NCI-H1092 treated with DMSO at 0.1 percent for 48 hours (cell line): Measurements from ENCODE around the gene CDX2.
A peak's percentile ranks its signal among the peaks of the same experiment; 100 is the strongest.
"Not testable (repeated sequence)": the region's sequence is repeated elsewhere in the genome, so short reads cannot be mapped to it uniquely, and the experiment has no call there.

Source experiments
- DNase-seq: peaks from one replicate; lab custom pipeline; 2025; lab: John Stamatoyannopoulos, UW

The CDX2 gene

GRCh38 chr13:27964741-27965323 lies 4.3 kb downstream of the CDX2 start:
- no peak for DNase-seq

- DNase-seq: not testable (repeated sequence)
Measured at GRCh38 chr13:27964206-27964605, 4.9 kb downstream of the CDX2 start.

- no peak for DNase-seq
Measured at GRCh38 chr13:27963491-27963890, 5.6 kb downstream of the CDX2 start.

- DNase-seq: no peak
Measured at GRCh38 chr13:27962982-27963381, 6.1 kb downstream of the CDX2 start.

- DNase-seq: no peak
Measured at GRCh38 chr13:27962128-27962841, 6.8 kb downstream of the CDX2 start.

- DNase-seq: no peak
Measured at GRCh38 chr13:27961227-27962085, 7.7 kb downstream of the CDX2 start.

GRCh38 chr13:27960362-27961226 lies 8.5 kb downstream of the CDX2 start:
- DNase-seq: peak; percentile 72

GRCh38 chr13:27959976-27960361 lies 9.1 kb downstream of the CDX2 start:
- no peak for DNase-seq

GRCh38 chr13:27956576-27957300 lies 12.4 kb downstream of the CDX2 start:
- no peak for DNase-seq

- no peak for DNase-seq
Measured at GRCh38 chr13:27955014-27955591, 14.0 kb downstream of the CDX2 start.

- peak; percentile 30 for DNase-seq
Measured at GRCh38 chr13:27954406-27954851, 14.7 kb downstream of the CDX2 start.

- DNase-seq: peak; percentile 89
Measured at GRCh38 chr13:27953676-27954405, 15.3 kb downstream of the CDX2 start.

GRCh38 chr13:27952876-27953675 lies 16.0 kb downstream of the CDX2 start:
- no peak for DNase-seq

- no peak for DNase-seq
Measured at GRCh38 chr13:27942972-27943371, 26.1 kb downstream of the CDX2 start.

GRCh38 chr13:27933580-27934328 lies 35.4 kb downstream of the CDX2 start:
- DNase-seq: no peak

- DNase-seq: no peak
Measured at GRCh38 chr13:27933118-27933517, 36.0 kb downstream of the CDX2 start.

- no peak for DNase-seq
Measured at GRCh38 chr13:27929868-27930267, 39.2 kb downstream of the CDX2 start.
